ENCODE data around the gene LPAR1.

LPAR1 gene

GRCh38 chr9:110999379-110999778, 38.9 kb downstream of the LPAR1 start:
- no peak for DNase-seq (ENCODE audit: low read depth)

DNA sequence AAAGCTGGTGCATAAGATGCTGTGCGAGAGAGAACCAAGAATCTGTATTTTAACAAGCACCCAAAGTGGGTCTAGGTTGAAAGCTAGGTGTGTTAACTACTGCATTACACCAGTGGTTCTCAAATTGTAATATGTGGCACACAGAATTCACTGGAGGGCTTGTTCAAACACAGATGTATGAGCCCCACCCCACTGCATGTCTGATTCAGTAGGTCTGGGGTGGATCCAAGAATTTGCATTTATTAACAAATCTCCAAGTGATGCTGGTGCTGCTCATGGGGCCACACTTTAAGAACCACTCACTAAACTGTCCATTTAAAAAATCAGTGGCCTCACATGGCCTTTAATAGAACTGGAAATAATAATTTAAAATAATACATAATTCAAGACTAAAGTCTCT, 40.4 kb downstream of the LPAR1 start:
- DNase-seq (ENCODE audit: low read depth) = peak; percentile 26

GRCh38 chr9:110996436-110997220, 41.6 kb downstream of the LPAR1 start:
- DNase-seq (ENCODE audit: low read depth) = peak; percentile 81

DNA sequence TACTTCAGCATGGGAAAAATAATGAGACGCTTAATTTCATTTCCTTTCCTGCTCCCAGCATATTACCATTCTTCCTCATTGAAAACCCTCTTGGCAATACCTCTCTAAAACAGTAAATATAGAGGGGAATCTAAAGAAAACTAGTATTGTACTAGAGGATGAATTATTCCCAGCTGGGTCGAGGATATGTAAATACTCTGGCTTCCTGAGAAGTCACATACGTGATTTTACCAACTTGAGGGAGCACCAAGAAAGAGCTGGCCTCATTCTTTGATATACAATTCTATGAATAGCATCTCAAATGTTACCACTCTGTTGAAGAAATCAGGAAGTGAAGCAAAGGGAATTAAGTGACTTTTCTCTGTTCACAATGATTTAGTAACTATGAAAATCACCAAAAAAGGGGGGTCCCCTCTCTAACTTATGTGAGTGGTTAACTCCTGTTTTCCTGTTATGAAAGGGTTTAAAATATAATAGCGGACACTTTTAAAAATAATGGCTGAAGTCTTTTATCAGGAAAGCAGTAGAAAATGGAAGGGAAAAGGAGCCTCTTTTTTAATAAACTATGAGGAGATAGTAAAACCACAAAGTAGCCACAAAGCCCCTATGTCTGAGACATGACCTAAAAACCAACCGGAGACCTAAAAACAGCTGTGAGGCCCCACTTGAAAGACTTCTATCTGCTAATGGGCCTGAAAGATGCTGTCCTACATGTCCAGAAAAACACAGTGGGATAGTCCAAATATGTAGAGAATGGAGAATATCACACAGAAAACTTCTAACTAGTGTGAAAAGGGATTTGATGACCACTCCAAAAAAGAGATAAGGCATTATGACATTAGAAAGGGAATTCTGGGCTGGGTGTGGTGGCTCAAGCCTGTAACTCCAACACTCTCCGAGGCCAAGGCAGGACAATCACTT, 42.6 kb downstream of the LPAR1 start:
- no peak for DNase-seq (ENCODE audit: low read depth)

- DNase-seq (ENCODE audit: low read depth) = peak; percentile 24
These were observed 43.5 kb downstream of the LPAR1 start for GRCh38 chr9:110994771-110995241.

- DNase-seq (ENCODE audit: low read depth) = no peak
These were observed 47.8 kb downstream of the LPAR1 start for GRCh38 chr9:110990481-110990880.

DNA sequence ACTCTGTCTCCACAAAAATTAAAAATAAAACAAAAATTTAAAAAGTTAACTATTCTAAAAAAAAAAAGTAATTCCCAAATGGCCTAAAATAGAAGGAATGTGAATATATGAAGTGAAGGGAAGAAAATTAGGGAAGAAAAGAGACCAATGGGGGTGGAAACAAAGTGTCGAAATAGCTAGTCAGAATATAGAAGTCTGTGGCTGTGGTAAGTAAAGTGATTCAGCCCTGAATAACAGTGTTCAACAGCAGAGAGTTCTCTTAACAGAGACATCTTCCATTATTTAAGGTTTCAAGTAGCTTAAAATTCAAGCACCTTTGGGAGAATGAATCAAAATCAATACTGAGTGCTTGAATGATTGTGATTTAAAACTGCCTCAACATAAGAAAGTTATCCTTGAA, 51.7 kb downstream of the LPAR1 start:
- DNase-seq (ENCODE audit: low read depth) = no peak

- no peak for DNase-seq (ENCODE audit: low read depth)
These were observed 53.3 kb downstream of the LPAR1 start for GRCh38 chr9:110984890-110985437.

- DNase-seq (ENCODE audit: low read depth) = no peak
These were observed 58.0 kb downstream of the LPAR1 start for GRCh38 chr9:110980261-110980660.

DNA sequence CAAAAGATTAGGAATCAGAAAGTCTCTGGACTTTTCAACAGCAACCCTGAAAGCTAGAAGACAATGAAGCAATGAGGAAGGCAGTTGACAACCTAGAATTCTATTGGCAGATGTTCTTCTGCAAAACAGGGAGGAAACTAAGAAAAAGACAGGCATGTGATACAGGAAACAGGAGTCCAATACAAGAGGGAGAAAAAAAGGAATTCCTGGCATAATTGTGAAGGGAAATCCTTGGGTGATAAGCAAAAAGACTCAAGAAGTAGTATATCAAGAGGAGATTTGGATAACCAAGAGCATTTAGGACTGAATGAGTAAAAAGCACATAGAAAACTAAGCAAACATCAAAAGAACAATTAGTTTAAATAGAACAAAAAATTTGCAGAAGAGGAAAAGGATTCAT, 58.6 kb downstream of the LPAR1 start:
- no peak for DNase-seq (ENCODE audit: low read depth)

GRCh38 chr9:110978516-110978915, 59.8 kb downstream of the LPAR1 start:
- DNase-seq (ENCODE audit: low read depth) = no peak

DNA sequence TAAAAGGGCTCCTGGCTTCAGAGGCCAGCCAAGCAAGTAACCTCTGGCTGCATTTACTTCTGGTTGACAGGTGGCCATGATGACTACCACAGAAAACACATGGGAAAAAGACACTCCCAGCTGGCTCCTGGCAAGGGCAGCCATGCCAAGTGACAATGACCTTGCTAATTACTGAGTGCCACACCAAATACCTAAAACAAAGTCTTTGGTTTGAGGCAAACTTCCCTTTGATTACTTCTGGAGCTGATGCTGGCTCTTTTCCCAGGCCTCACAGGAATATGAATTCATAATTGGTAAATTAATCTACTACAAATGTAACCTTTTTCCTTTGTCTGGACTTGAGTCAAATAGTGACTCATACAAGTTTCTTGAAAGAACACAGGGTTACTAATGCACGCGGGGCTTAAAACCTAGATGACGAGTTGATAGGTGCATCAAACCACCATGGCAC, 61.0 kb downstream of the LPAR1 start:
- peak; percentile 39 for DNase-seq (ENCODE audit: low read depth)

DNA sequence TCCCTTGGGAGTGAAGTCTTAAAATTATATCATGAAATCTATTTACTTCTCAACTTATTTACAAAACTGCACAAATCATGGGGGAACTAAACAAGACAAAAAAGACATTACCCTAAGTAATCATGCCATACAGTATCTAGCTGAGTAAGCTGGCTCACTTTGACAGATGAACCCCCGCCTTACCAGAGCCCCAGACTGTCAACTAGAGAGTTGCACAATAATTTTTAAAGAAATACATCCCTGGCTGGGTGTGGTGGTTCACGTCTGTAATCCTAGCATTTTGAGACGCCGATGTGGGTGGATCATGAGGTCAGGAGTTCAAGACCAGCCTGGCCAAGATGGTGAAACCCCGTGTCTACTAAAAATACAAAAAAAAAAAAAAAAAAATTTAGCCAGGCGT, 62.3 kb downstream of the LPAR1 start:
- DNase-seq (ENCODE audit: low read depth) = no peak

DNA sequence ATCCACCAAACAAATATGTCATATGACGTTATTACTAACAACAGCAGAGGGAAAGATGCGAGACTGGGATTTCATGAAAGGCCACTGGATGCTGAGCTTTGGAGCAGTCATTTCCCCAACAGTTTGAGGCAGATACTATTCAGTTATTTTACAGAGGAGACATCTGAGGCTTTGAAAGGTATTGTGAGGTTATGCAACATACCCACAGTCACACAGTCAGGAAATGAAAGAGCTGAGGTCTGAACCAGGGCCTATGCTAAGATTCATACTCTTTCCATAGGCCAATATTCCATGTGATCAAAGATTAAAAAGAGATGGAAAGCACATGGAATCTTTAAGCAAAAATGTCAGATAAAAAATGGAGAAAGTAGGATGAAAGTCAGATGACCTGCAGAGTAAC, 63.0 kb downstream of the LPAR1 start:
- no peak for DNase-seq (ENCODE audit: low read depth)

- no peak for DNase-seq (ENCODE audit: low read depth)
These were observed 66.6 kb downstream of the LPAR1 start for GRCh38 chr9:110971705-110972104.

DNA sequence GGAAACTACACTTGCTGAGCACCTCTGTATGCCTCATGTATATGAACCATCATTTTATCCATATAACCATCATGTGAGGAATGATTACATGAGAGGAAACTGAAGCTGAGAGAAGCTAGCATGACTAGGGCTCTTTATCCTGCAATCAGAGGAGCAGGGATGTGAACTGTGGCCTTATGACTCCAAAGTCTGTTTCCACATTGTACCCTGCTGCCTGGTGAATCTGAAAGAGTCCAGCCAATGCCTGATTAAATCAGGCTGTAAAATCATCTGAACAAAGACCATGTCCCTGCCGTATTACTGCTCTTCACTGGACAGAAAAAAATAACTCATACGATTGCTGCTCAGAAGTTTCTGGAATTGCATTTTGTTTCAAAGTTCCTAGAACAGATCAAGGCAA, 67.0 kb downstream of the LPAR1 start:
- no peak for DNase-seq (ENCODE audit: low read depth)

- DNase-seq (ENCODE audit: low read depth) = peak; percentile 72
These were observed 68.3 kb downstream of the LPAR1 start for GRCh38 chr9:110969971-110970386.

DNA sequence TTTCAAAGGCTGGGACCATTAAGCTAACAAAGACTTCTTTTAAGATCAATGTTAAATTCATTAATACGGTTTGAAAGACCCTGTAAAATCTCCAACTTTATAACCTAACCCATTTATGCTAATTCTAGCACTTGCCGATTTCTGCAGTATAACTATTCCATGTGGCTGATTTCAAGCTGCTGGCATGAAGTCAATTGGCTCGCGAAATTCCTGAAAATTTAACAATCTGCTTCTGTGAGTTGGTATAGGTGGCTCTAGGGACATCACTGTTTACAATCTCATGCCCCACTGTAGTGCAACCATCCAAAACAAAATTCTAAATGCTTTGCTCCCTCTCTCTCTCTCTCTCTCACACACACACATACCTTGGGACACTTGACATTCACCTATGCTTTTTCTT, 70.2 kb downstream of the LPAR1 start:
- DNase-seq (ENCODE audit: low read depth) = no peak

- no peak for DNase-seq (ENCODE audit: low read depth)
These were observed 71.1 kb downstream of the LPAR1 start for GRCh38 chr9:110967196-110967595.

- no peak for DNase-seq (ENCODE audit: low read depth)
These were observed 78.0 kb downstream of the LPAR1 start for GRCh38 chr9:110960288-110960687.

- DNase-seq (ENCODE audit: low read depth) = no peak
These were observed 79.4 kb downstream of the LPAR1 start for GRCh38 chr9:110958847-110959246.

GRCh38 chr9:110954822-110955291, 83.4 kb downstream of the LPAR1 start:
- no peak for DNase-seq (ENCODE audit: low read depth)

GRCh38 chr9:110952540-110952859, 85.8 kb downstream of the LPAR1 start:
- no peak for DNase-seq (ENCODE audit: low read depth)
